GM21717 (cell line): Measurements from ENCODE around the gene CMAS.
A peak's percentile ranks its signal among the peaks of the same experiment; 100 is the strongest.
"Not testable (repeated sequence)": the region's sequence is repeated elsewhere in the genome, so short reads cannot be mapped to it uniquely, and the experiment has no call there.

Experiments
- ATAC-seq: cut with Tn5 transposase; IDR thresholded peaks from one replicate; pipeline ENCODE4 v1.9.1; 2021; ENCODE audit warnings: mild to moderate bottlenecking, moderate library complexity; ENCODE audit not compliant: unreplicated experiment

CMAS gene

GRCh38 chr12:22046090-22046967 lies at the start of gene CMAS:
Gene CMAS, plus strand, starts transcription at chr12:22046218. Its CDS starts 86 bp downstream, at chr12:22046304.
- ATAC-seq = peak; percentile 92

- ATAC-seq = no peak
These were observed 47.7 kb upstream of the CMAS start for GRCh38 chr12:21998295-21998694.

- ATAC-seq = no peak
These were observed 47.2 kb upstream of the CMAS start for GRCh38 chr12:21998782-21999181.

GRCh38 chr12:22002430-22002829 lies 43.6 kb upstream of the CMAS start:
- ATAC-seq = no peak

GRCh38 chr12:22007794-22008193 lies 38.2 kb upstream of the CMAS start:
- not testable (repeated sequence) for ATAC-seq

GRCh38 chr12:22008196-22008595 lies 37.8 kb upstream of the CMAS start:
- no peak for ATAC-seq

GRCh38 chr12:22014041-22014782 lies 31.8 kb upstream of the CMAS start:
- ATAC-seq = no peak

- ATAC-seq = no peak
These were observed 31.3 kb upstream of the CMAS start for GRCh38 chr12:22014783-22015144.

- ATAC-seq = no peak
These were observed 29.0 kb upstream of the CMAS start for GRCh38 chr12:22016982-22017381.

- no peak for ATAC-seq
These were observed 27.2 kb upstream of the CMAS start for GRCh38 chr12:22018860-22019259.

- not testable (repeated sequence) for ATAC-seq
These were observed 22.5 kb upstream of the CMAS start for GRCh38 chr12:22023489-22023888.

- ATAC-seq = no peak
These were observed 16.5 kb upstream of the CMAS start for GRCh38 chr12:22029491-22029890.

GRCh38 chr12:22029991-22030390 lies 16.0 kb upstream of the CMAS start:
- ATAC-seq = no peak

- ATAC-seq = no peak
These were observed 13.3 kb upstream of the CMAS start for GRCh38 chr12:22032732-22033131.

- ATAC-seq = no peak
These were observed 11.1 kb upstream of the CMAS start for GRCh38 chr12:22034709-22035506.

- ATAC-seq = no peak
These were observed 8.1 kb upstream of the CMAS start for GRCh38 chr12:22037947-22038346.

GRCh38 chr12:22038734-22039133 lies 7.3 kb upstream of the CMAS start:
- no peak for ATAC-seq

- no peak for ATAC-seq
These were observed 6.7 kb upstream of the CMAS start for GRCh38 chr12:22039361-22039760.

- no peak for ATAC-seq
These were observed 2.9 kb upstream of the CMAS start for GRCh38 chr12:22042976-22043669.

- no peak for ATAC-seq
These were observed 2.1 kb upstream of the CMAS start for GRCh38 chr12:22043943-22044342.

- ATAC-seq = no peak
These were observed 1.6 kb upstream of the CMAS start for GRCh38 chr12:22044391-22044790.
